22Rv1 (cell line): ENCODE measurements around the gene SOX5.

Source experiments
- CTCF ChIP-seq: fragments of 450-650 bp; IDR thresholded peaks from 2 replicates; pipeline ENCODE4 v1.5.1; 2017; ENCODE audit warnings: mild to moderate bottlenecking
- ZFX ChIP-seq: fragments of 450-650 bp; IDR thresholded peaks from 2 replicates; pipeline ENCODE4 v1.6.1; 2017; ENCODE audit warnings: antibody characterized with exemption, borderline replicate concordance

GRCh38 chr12:23834076-23834475 is 115.4 kb downstream of the SOX5 start:
- TF ChIP-seq CTCF (no peak), ZFX (no peak)
